Neutrophil (primary cell): ENCODE data around the gene IGLON5.

Experiments
- H3K27ac ChIP-seq: fragments of 200-600 bp; sonication (generic); 2 replicates; pipeline ENCODE4 v1.5.1; 2016; ENCODE audit warnings: mild to moderate bottlenecking, moderate library complexity
- H3K27me3 ChIP-seq: fragments of 200-600 bp; sonication (generic); 2 replicates; pipeline ENCODE4 v1.6.0; 2016; ENCODE audit warnings: mild to moderate bottlenecking
- H3K36me3 ChIP-seq: fragments of 200-600 bp; sonication (generic); 2 replicates; pipeline ENCODE4 v1.5.1; 2017
- H3K4me1 ChIP-seq, 2 experiments: fragments of 200-600 bp in 1 of 2; sonication (generic) in 1 of 2; 1 replicate in 1 of 2; 2 replicates in 1 of 2; pipeline versions ENCODE4 v1.5.1 to v1.6.1; 2013 to 2016; ENCODE audit warnings: low read depth in 1 of 2, low read length in 1 of 2, mild to moderate bottlenecking in 1 of 2, moderate library complexity in 1 of 2; ENCODE audit not compliant: control insufficient read depth in 1 of 2, insufficient read depth in 1 of 2
- H3K4me3 ChIP-seq, 2 experiments: fragments of 200-600 bp in 1 of 2; sonication (generic) in 1 of 2; 1 replicate in 1 of 2; 2 replicates in 1 of 2; pipeline ENCODE4 v1.5.1; 2013 to 2016; ENCODE audit warnings: low read depth in 1 of 2, low read length in 1 of 2, mild to moderate bottlenecking in 1 of 2, moderate library complexity in 1 of 2
- H3K9me3 ChIP-seq: fragments of 200-600 bp; sonication (generic); 2 replicates; pipeline ENCODE4 v1.5.1; 2016
- TF ChIP-seq, protein P1 (sequence below): fragments of 200-600 bp; sonication (generic); IDR thresholded peaks from 2 replicates; pipeline ENCODE4 v1.5.1; 2016; ENCODE audit warnings: antibody characterized with exemption

IGLON5 gene

DNA sequence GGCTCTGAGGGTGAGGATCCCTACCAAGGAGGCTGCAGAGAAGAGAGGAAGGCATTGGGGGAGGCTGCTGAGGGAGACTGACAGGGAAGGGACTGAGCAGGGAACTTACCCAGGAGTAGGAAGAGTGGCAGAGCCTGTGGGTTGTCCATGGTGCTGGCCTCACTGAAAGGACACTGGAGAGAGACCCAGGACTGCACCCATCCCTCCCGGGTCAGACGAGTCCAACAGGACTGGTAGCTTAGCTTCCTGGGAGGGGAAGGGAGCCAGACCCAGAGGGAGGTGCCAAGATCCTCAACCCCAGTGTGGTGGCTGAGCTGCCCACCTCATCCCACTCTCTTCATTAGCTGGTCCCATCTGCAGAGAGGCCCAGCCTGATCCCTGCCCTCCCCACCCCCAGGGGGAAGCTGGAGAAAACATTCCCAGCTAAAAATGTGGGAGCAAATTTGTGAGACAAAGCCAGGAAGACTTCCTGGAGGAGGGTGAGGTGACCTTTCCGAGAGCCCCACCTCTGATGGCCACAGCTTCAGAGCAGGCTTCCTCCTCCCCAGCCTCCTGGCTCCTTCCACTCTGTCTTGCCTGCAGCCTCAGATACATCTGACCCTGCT is 30.6 kb downstream of the IGLON5 start, which contains the start of gene VSIG10L:
Gene VSIG10L (minus strand): TSS at position 164 of the 605 bp plus-strand sequence. CDS start 15 bp downstream, at position 149.
- Histone ChIP-seq H3K36me3 (peaks cover 29% of the 10 kb centered on the region), H3K27me3 (peaks cover 36% of the 10 kb centered on the region), H3K4me3 (no peak within 1 kb of the TSS), H3K4me1 (peaks cover 18 to 23% of the 10 kb centered on the region in 2 experiments), H3K9me3 (no peaks in the 10 kb centered on the region), H3K27ac (no peak within 1 kb of the TSS)
- TF ChIP-seq, protein P1, sequence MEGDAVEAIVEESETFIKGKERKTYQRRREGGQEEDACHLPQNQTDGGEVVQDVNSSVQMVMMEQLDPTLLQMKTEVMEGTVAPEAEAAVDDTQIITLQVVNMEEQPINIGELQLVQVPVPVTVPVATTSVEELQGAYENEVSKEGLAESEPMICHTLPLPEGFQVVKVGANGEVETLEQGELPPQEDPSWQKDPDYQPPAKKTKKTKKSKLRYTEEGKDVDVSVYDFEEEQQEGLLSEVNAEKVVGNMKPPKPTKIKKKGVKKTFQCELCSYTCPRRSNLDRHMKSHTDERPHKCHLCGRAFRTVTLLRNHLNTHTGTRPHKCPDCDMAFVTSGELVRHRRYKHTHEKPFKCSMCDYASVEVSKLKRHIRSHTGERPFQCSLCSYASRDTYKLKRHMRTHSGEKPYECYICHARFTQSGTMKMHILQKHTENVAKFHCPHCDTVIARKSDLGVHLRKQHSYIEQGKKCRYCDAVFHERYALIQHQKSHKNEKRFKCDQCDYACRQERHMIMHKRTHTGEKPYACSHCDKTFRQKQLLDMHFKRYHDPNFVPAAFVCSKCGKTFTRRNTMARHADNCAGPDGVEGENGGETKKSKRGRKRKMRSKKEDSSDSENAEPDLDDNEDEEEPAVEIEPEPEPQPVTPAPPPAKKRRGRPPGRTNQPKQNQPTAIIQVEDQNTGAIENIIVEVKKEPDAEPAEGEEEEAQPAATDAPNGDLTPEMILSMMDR, result no peak

DNA sequence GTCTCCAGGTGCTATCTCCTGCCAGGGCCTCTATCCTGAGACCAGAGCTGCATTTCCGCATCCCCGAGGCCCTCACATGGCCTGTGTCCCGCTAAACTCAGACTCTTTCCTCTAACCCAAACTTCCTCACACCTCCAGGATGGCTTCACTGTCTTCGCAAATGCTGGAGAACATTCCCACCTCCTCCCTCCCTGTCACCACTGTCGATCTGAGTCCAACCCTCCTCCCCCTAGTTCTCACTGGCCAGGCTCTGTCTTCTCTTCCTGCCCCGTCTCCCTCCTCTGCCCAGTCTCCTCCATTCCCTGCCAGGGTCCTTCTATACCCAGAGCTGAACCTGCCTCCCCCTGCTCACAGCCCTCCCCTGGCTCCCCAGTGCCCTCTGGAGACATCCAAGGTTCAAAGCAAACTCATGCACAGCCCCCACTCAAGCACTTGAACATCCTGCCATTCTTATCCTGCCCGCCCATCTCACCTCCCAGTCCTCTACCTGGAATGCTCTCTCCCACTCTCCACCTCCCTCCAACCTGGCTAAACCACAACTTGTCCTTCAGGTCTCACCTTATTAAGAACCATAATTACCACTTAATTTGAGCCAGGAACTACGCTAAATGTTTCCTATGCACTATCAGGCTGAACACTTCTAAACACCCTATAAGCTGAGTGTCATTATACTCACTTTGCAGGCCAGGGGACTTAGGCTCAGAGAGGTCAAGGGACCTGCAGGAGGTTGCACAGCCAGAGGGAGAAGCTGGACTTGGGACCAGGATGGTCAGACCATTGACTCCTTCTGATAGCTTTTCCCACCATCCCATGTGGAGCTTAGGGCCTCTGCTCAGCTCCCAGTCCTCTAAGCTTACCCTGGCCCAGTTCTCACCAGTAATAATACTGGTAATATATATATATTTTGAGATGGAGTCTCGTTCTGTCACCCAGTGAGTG is 31.5 kb downstream of the IGLON5 start:
- Histone ChIP-seq H3K36me3 (peaks cover 37% of the 10 kb centered on the region), H3K4me1 (peaks cover 18 to 23% of the 10 kb centered on the region in 2 experiments), H3K9me3 (no peaks in the 10 kb centered on the region), H3K27ac (no peak overlapping the region), H3K27me3 (peaks cover 36% of the 10 kb centered on the region), H3K4me3 (no peak overlapping the region)
- TF ChIP-seq, protein P1, result no peak

DNA sequence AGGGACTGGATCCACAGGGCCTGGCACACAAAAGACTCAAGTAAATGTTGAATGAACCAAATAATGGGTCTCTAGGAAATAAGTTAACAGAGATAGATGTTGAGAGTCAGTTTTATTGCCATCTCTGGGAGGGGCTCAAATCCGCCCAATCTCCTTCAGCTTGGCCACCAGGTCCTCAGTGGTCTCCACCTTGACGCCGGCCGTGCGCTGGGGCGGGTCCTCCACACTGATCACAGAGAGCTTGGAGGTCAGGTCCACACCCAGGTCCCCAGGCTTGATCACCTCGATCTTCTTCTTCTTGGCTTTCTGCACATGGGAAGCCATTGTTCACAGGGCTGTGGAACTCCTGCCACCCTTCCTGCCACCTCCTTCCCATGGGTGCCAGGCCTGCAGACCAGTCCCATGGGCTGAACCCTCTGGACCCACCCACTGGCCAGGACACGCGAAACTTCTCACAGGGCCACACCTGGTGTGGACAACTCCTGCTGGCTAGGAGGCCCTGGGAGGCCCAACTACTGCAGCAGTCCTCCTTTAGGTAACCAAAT is 33.7 kb downstream of the IGLON5 start:
- peaks cover 26% of the 10 kb centered on the region for H3K27me3 ChIP-seq
- H3K36me3 ChIP-seq, result peaks cover 53% of the 10 kb centered on the region
- no peaks in the 10 kb centered on the region for H3K9me3 ChIP-seq
- TF ChIP-seq, protein P1, result no peak
- H3K27ac ChIP-seq, result no peak overlapping the region
- H3K4me1 ChIP-seq, result peaks cover 3 to 5% of the 10 kb centered on the region in 2 experiments
- H3K4me3 ChIP-seq, result no peak overlapping the region

DNA sequence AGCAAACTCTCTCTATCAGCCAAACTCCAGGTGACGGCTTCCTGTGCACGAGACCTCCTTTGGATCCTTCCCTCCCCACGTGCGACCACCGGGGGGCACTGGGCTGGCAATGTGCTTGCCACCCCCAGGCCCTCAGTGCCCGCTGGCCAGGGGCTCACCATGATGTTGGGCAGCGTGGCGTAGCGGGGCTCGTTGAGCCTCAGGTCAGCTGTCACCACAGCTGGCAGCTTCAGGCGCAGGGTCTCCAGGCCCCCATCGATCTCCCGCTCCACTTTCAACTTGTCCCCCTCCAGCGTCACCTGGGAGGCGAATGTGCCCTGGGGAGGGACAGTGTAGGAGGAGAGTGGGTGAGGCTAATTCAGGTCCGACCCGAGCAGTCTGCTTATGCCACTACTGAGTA is 35.3 kb downstream of the IGLON5 start:
- TF ChIP-seq, protein P1, result no peak
- no peaks in the 10 kb centered on the region for H3K9me3 ChIP-seq
- H3K36me3 ChIP-seq, result peaks cover 67% of the 10 kb centered on the region
- no peak overlapping the region for H3K27ac ChIP-seq
- peaks cover 11% of the 10 kb centered on the region for H3K27me3 ChIP-seq
- no peaks in the 10 kb centered on the region for H3K4me1 ChIP-seq
- no peak overlapping the region for H3K4me3 ChIP-seq

DNA sequence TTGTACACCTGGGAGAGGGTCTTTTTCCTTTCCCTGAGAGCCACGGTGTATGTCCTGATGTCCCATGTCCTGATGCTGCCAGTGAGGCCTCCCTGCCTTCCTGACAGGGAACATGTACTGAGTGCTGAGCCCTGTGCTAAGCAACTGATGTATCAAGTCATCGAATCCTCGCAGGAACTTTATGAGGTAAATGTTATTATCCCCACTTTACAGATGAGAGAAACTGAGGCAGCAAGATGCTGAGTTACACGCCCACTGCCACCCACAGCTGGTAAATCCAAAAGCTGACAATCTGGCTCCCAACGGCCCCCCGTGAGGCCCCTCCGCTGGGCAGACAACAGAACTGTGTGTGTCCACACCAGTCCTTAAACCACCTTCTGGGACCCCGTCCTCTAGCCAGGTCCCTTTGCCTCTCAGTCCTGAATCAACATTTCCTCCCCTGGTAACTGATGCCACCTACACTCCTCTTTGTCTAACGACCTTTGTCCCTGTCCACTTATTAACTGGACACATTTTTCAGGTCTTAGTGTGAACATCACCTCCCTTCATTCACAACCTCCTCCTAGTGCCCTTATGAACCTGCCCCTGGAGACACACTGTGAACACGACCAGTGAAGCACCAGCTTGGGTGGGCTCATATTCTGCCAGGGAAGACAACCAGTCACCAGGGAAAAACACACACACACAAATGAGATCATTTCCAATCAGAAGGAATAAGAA is 35.9 kb downstream of the IGLON5 start:
- no peak overlapping the region for H3K4me3 ChIP-seq
- no peaks in the 10 kb centered on the region for H3K9me3 ChIP-seq
- H3K27me3 ChIP-seq, result peaks cover 4% of the 10 kb centered on the region
- H3K27ac ChIP-seq, result no peak overlapping the region
- no peaks in the 10 kb centered on the region for H3K4me1 ChIP-seq
- H3K36me3 ChIP-seq, result peaks cover 70% of the 10 kb centered on the region
- TF ChIP-seq, protein P1, result no peak
